OCI-LY3 (cell line): Measurements from ENCODE around the gene ARMC9.

Experiments
- CTCF ChIP-seq: fragments of 200-600, 300-600 bp; sonication (generic); IDR thresholded peaks from 2 replicates; pipeline ENCODE4 v1.5.1; 2014; ENCODE audit warnings: antibody characterized with exemption, low read length, low read depth
- EZH2phosphoT487 ChIP-seq: fragments of 200-600 bp; shearing (Covaris generic); IDR thresholded peaks from 2 replicates; pipeline ENCODE4 v1.6.1; 2018; ENCODE audit warnings: antibody characterized with exemption, mixed run types, low read depth

- TF ChIP-seq CTCF: no peak
- no peak for TF ChIP-seq EZH2phosphoT487
Observed at GRCh38 chr2:231341100-231341499, 142.7 kb downstream of the ARMC9 start.
